Tibial nerve (tissue), 4 donors: ENCODE results near the gene NME8. TPM values are rescaled to one million over a fixed set of nuclear protein-coding genes. Genes with fewer than 3 reads are reported as not detected.

ENCODE experiments used
- DNase-seq, 2 donors: peaks; one replicate each; pipeline ENCODE4 v3.0.0-alpha.2; 2019; ENCODE audit warnings: low spot score in 2 of 2
- H3K27ac ChIP-seq, 4 donors: fragments of 200-600 bp; sonication (generic) in 3 of 4; one replicate each; pipeline ENCODE4 v1.5.1; 2017 to 2019; ENCODE audit warnings: mild to moderate bottlenecking in 1 of 4
- H3K27me3 ChIP-seq, 2 donors: fragments of 200-600 bp; sonication (generic) in 1 of 2; one replicate each; pipeline versions ENCODE4 v1.5.1 to v1.6.0; 2017 to 2019
- H3K36me3 ChIP-seq, 3 donors: fragments of 200-600 bp; sonication (generic); one replicate each; pipeline ENCODE4 v1.5.1; 2018 to 2019
- H3K4me1 ChIP-seq, 4 donors: fragments of 200-600 bp; sonication (generic) in 3 of 4; one replicate each; pipeline ENCODE4 v1.5.1; 2017 to 2019
- H3K4me3 ChIP-seq, 4 donors: fragments of 200-600 bp; sonication (generic) in 3 of 4; one replicate each; pipeline ENCODE4 v1.5.1; 2017 to 2019; ENCODE audit warnings: mild to moderate bottlenecking in 1 of 4, moderate library complexity in 1 of 4
- H3K9me3 ChIP-seq, 4 donors: fragments of 200-600 bp; sonication (generic) in 3 of 4; one replicate each; pipeline ENCODE4 v1.5.1; 2017 to 2019
- EP300 ChIP-seq, 2 donors: sonication (generic); formaldehyde crosslinking; IDR thresholded peaks; one replicate each; pipeline ENCODE4 v1.6.1; 2017; ENCODE audit warnings: antibody characterized with exemption in 2 of 2, mild to moderate bottlenecking in 1 of 2
- POLR2A ChIP-seq, 2 donors: fragments of 450-650 bp; IDR thresholded peaks; one replicate each; pipeline ENCODE4 v1.6.1; 2017; ENCODE audit warnings: antibody characterized with exemption in 2 of 2, mild to moderate bottlenecking in 2 of 2, moderate library complexity in 2 of 2
- WGBS, 2 donors: methylation state at CpG; one replicate each; pipeline ENCODE4 v1.1.5; 2018; 5-methylcytosine and 5-hydroxymethylcytosine counted together
- total RNA-seq, 4 donors: library from RNA; depleted of rRNA; stranded (reverse); fragments of >200 nt; gene quantifications; one replicate each; pipeline ENCODE4 v1.1.0, GENCODE V29; 2016
- TF ChIP-seq, protein P1 (sequence below), 5 experiments: fragments of 200-600 bp in 3 of 5; fragments of 450-650 bp in 2 of 5; sonication (generic) in 3 of 5; IDR thresholded peaks; one replicate each; pipeline ENCODE4 v1.5.1; 2016 to 2019; ENCODE audit warnings: antibody characterized with exemption in 5 of 5, mild to moderate bottlenecking in 3 of 5, moderate library complexity in 2 of 5

NME8 gene
- total RNA-seq, 4 donors from 2014 or later, result not detected

DNA sequence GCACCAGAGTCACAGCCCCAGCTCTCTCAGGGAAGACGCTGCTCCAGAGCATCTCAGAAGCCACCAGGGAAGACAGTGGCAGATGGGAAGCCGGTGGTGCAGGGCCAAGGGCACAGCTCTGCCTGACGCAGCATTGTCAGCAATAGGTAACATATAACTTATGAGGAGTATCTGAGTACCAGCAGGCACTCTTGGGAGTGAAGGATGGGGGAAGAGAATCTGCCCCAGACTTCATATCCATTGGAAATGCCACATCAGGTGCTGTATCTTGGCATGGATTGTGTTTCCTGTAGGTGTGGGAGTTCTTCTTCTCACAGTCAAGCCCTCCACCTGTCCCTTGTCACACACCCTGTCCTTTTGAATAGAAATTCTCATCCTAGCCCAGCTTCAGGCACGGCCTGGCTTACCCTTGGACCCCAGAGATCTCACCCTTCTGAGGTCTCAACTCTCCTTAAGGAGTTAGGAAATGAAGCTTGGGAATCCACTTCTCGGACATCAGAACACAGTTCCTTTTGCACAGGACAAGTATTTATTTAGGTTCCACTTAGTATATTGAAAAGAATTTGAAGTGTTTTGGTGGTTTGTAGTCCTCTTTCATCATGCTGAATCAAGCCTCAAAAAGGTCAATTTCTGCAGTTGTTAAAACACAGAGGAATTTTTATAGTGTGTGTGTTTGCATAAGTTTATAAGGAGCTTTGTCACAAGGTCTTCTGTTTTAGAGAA, 82.0 kb downstream of the NME8 start:
- WGBS, 2 donors, result 71 to 80% methylated on average over 5 of the region's 5 CpGs
- Histone ChIP-seq H3K4me1 (peaks cover 0 to 48% (median 8%) of the 10 kb centered on the region in 4 donors), H3K27ac (peak overlapping the region in 2 of 4 donors; percentile 59 to 86), H3K9me3 (peaks cover 0 to 7% (median 0%) of the 10 kb centered on the region in 4 donors), H3K27me3 (no peaks in the 10 kb centered on the region), H3K4me3 (no peak overlapping the region), H3K36me3 (peaks cover 0 to 7% (median 0%) of the 10 kb centered on the region in 3 donors)
- DNase-seq, result no peak
- TF ChIP-seq EP300 (IDR thresholded peaks at IDR 0.05), result no peak
- no peak for TF ChIP-seq POLR2A (IDR thresholded peaks at IDR 0.05)
- TF ChIP-seq, protein P1, sequence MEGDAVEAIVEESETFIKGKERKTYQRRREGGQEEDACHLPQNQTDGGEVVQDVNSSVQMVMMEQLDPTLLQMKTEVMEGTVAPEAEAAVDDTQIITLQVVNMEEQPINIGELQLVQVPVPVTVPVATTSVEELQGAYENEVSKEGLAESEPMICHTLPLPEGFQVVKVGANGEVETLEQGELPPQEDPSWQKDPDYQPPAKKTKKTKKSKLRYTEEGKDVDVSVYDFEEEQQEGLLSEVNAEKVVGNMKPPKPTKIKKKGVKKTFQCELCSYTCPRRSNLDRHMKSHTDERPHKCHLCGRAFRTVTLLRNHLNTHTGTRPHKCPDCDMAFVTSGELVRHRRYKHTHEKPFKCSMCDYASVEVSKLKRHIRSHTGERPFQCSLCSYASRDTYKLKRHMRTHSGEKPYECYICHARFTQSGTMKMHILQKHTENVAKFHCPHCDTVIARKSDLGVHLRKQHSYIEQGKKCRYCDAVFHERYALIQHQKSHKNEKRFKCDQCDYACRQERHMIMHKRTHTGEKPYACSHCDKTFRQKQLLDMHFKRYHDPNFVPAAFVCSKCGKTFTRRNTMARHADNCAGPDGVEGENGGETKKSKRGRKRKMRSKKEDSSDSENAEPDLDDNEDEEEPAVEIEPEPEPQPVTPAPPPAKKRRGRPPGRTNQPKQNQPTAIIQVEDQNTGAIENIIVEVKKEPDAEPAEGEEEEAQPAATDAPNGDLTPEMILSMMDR (IDR thresholded peaks at IDR 0.05), result no peak

DNA sequence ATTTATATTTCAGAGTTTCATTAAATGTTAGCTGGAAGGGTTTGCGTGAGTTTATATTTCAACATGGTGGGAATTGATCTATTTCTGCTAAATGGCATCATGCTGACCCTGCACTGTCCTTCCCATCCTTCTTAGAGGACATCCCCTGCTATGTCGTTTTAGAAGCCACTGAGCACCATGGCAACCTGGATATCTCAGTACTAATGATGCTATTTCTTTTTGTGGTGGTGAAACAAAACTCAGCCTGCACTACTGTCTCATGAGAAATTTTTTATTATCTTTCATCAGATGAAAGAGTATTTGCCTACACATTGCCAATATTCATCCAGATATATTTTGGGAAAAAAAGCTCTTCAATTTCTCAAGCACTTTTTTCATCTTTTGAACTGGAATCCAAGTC, 84.1 kb downstream of the NME8 start:
- no peak for TF ChIP-seq EP300 (IDR thresholded peaks at IDR 0.05)
- TF ChIP-seq, protein P1 (IDR thresholded peaks at IDR 0.05), result no peak
- no peak for TF ChIP-seq POLR2A (IDR thresholded peaks at IDR 0.05)

DNA sequence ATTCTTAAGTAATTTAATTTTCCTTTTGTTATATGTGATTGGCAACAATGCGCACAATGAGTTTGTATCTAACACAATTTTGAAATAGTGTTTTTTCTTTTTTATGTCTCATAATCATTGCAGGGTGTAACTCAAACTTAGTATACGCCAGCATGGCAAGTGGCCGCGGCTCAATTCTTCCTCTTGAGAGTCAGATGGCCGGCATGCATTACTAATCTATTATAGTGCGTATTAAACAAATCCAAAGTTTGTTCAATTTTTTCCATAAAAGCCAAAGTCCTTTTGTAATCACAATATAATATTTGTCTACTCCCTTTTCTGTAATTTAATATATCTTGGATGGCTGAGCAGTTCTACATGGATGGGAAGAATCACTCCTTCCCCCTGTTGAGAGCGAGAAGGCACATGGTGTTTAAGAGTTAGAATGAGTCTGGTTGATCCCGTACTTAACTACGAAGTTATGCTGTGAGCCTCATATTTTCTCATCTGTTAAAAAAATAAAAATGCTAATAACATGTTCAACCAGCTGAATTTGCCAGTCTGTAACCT, 84.7 kb downstream of the NME8 start:
- peak overlapping the region in 2 of 4 donors; percentile 43 to 55 for H3K27ac ChIP-seq
- 79 to 92% methylated on average over 9 of the region's 9 CpGs for WGBS, 2 donors
- H3K27me3 ChIP-seq, result no peaks in the 10 kb centered on the region
- peaks cover 0 to 7% (median 0%) of the 10 kb centered on the region in 3 donors for H3K36me3 ChIP-seq
- H3K9me3 ChIP-seq, result peaks cover 0 to 14% (median 0%) of the 10 kb centered on the region in 4 donors
- DNase-seq, result no peak
- no peak overlapping the region for H3K4me3 ChIP-seq
- peaks cover 0 to 33% (median 3%) of the 10 kb centered on the region in 4 donors for H3K4me1 ChIP-seq
- TF ChIP-seq, protein P1 (IDR thresholded peaks at IDR 0.05), result no peak
- TF ChIP-seq POLR2A (IDR thresholded peaks at IDR 0.05) (no peak), EP300 (IDR thresholded peaks at IDR 0.05) (no peak)

More for the DNA sequence above, 84.1 kb downstream of the NME8 start:
- H3K4me1 ChIP-seq, result peaks cover 0 to 37% (median 5%) of the 10 kb centered on the region in 4 donors
- 69 to 73% methylated on average over 2 of the region's 2 CpGs for WGBS, 2 donors
- DNase-seq, result no peak
- no peaks in the 10 kb centered on the region for H3K27me3 ChIP-seq
- peak overlapping the region in 2 of 4 donors; percentile 16 to 73 for H3K27ac ChIP-seq
- H3K36me3 ChIP-seq, result peaks cover 0 to 7% (median 0%) of the 10 kb centered on the region in 3 donors
- H3K9me3 ChIP-seq, result peaks cover 0 to 13% (median 0%) of the 10 kb centered on the region in 4 donors
- no peak overlapping the region for H3K4me3 ChIP-seq

DNA sequence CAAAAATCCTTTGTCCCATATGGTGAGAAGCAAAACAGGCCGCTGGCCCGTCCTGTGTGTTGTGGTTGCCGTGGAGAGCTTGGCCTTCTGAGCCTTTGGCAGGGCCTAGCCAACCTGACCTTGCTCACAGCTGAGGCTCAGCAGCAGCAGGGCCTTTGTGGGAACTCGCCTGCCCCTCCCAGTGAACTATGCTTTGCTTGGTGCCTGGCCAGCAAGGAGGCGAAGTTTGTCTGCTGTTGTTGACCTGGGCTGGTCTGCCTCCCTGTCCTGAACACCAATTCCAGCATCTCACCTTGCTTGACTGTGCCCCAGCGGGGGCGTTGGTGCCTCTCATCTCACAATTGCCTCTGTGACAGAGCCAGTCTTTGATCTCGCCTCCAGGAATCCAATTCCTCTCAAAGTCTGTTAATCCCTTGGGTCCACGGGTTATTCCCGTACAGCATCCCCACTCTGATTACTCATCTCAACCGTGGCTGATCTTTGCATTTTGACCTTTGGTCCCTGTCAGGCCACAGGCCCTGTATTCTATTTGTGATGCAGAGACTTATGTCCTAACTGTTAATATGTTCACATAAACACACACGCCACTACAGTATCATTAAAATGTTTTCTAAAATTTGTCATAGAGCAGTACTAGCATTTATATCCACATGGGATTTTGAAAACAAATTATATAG, 94.7 kb downstream of the NME8 start:
- no peaks in the 10 kb centered on the region for H3K36me3 ChIP-seq
- TF ChIP-seq EP300 (IDR thresholded peaks at IDR 0.05) (peak in 1 of 2 donors; percentile 69), POLR2A (IDR thresholded peaks at IDR 0.05) (no peak)
- H3K4me1 ChIP-seq, result peaks cover 3 to 57% (median 19%) of the 10 kb centered on the region in 4 donors
- H3K27me3 ChIP-seq, result no peaks in the 10 kb centered on the region
- 27 to 33% methylated on average over 10 to 12 of the region's 12 CpGs for WGBS, 2 donors
- peak overlapping the region; percentile 58 to 86 (median 74) for H3K27ac ChIP-seq
- H3K4me3 ChIP-seq, result no peak overlapping the region
- H3K9me3 ChIP-seq, result peaks cover 0 to 7% (median 0%) of the 10 kb centered on the region in 4 donors
- peak; percentile 49 to 55 for DNase-seq

DNA sequence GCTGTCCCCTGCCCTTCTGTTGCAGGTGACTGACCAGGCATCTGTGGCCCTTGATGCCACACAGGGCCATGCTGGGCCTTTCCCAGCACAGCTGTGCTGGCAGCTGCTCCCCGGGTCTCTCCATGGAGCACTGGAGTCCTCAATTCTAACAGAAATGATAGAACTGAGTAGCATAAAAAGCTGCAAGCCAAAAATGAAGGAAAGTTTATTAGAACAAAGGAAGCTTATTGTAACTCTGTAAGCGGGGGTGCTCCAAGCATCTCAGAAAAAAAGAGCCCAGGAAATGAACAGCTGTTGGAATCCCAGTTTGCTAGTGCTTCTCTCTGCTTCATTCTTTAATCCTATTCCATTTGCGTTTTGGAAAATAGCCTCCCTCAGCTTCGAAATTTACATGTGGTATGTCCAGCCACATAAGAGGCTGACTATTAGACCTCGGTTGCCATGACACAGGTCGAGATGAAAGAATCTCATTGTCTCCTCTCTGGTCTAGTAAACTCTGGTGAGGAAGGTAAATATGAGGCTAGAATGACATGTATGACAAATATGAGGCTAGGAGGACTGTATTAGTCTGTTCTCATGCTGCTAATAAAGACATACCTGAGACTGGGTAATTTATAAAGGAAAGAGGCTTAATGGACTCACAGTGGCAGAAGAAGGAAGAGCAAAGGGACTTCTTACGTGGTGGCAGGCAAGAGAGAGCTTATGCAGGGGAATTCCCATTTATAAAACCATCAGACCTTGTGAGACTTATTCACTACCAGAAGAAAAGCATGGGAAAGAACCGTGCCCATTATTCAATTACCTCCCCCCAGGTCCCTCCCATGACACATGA, 95.7 kb downstream of the NME8 start:
- WGBS, 2 donors, result 35 to 41% methylated on average over 8 of the region's 8 CpGs
- Histone ChIP-seq H3K27me3 (no peaks in the 10 kb centered on the region), H3K4me1 (peaks cover 3 to 59% (median 19%) of the 10 kb centered on the region in 4 donors), H3K27ac (peak overlapping the region; percentile 58 to 86 (median 74)), H3K9me3 (no peaks in the 10 kb centered on the region), H3K4me3 (no peak overlapping the region), H3K36me3 (peaks cover 0 to 4% (median 0%) of the 10 kb centered on the region in 3 donors)
- DNase-seq, result no peak
- peak in 1 of 2 donors; percentile 28 for TF ChIP-seq EP300 (IDR thresholded peaks at IDR 0.05)
- TF ChIP-seq, protein P1 (IDR thresholded peaks at IDR 0.05), result no peak
